GM12864 (cell line): ENCODE results near the gene TRMT112.
"Not testable (repeated sequence)": the region's sequence is repeated elsewhere in the genome, so short reads cannot be mapped to it uniquely, and the experiment has no call there.

Experiments used
- DNase-seq: peaks from one replicate; pipeline ENCODE4 v3.0.0-alpha.2; 2011; ENCODE audit warnings: low read depth
- H3K4me3 ChIP-seq: 2 replicates; pipeline ENCODE4 v1.5.1; 2011; ENCODE audit warnings: mild to moderate bottlenecking, low read depth, low read length, control low read depth
- TF ChIP-seq, protein P1 (sequence below): IDR thresholded peaks from 2 replicates; pipeline ENCODE4 v1.5.1; 2011; ENCODE audit warnings: low read depth, mild to moderate bottlenecking, moderate library complexity, low read length, control low read depth, inconsistent platforms; ENCODE audit errors: missing control alignments

TRMT112 gene

DNA sequence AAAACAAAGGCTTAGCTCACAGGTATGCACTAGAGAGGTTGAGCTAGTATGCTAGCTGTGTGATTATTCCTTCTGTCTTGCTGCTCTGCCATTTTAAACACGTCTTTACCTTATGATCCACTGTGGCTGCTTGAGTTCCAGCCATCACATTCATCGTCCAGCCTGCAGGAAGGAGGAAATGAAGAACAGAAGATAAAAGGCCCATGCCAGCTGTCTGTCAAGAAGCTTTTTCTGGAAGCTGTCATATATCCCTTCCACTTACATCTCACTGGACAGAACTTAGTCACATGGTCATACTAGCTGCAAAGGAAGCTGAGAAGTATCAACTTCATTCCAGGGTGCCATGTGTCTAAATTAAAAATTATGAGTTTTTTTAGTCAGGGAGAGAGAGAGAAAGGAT, 10.0 kb upstream of the TRMT112 start:
- no peak for DNase-seq
- TF ChIP-seq, protein P1, sequence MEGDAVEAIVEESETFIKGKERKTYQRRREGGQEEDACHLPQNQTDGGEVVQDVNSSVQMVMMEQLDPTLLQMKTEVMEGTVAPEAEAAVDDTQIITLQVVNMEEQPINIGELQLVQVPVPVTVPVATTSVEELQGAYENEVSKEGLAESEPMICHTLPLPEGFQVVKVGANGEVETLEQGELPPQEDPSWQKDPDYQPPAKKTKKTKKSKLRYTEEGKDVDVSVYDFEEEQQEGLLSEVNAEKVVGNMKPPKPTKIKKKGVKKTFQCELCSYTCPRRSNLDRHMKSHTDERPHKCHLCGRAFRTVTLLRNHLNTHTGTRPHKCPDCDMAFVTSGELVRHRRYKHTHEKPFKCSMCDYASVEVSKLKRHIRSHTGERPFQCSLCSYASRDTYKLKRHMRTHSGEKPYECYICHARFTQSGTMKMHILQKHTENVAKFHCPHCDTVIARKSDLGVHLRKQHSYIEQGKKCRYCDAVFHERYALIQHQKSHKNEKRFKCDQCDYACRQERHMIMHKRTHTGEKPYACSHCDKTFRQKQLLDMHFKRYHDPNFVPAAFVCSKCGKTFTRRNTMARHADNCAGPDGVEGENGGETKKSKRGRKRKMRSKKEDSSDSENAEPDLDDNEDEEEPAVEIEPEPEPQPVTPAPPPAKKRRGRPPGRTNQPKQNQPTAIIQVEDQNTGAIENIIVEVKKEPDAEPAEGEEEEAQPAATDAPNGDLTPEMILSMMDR, result no peak
- H3K4me3 ChIP-seq, result no peak overlapping the region

DNA sequence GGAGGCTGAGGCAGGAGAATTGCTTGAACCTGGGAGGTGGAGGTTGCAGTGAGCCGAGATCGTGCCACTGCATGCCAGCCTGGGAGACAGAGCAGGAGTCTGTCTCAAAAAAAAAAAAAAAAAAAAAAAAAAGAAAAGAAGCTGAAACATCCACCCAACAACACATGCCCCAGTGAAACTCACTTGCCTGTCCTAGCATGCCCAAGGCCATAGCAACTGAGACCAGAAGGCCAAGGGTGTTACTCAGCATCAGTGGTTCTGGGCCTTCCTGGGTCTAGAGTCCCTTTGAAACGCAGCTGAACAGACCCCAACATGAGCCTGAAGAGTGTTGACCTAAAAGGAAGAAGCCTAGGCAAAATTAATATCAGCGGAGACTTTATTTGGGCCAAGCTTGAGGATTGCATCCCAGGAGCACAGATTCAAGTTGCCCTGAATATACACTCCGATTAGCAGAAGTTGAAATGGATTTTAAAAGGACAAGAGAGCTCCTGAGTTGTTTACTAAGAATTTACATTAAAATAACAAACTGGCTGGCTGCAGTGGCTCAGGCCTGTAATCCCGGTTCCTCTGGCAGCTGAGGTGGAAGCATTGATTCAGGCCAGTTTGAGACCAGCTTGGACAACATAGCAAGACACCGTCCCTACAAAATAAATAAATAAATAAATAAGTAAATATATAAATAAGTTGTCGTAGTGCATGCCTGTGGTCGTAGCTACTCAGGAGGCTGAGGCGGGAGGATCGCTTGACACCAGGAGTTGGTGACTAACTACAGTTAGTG, 7.5 kb upstream of the TRMT112 start:
- no peak overlapping the region for H3K4me3 ChIP-seq
- TF ChIP-seq, protein P1, result no peak
- DNase-seq, result no peak

DNA sequence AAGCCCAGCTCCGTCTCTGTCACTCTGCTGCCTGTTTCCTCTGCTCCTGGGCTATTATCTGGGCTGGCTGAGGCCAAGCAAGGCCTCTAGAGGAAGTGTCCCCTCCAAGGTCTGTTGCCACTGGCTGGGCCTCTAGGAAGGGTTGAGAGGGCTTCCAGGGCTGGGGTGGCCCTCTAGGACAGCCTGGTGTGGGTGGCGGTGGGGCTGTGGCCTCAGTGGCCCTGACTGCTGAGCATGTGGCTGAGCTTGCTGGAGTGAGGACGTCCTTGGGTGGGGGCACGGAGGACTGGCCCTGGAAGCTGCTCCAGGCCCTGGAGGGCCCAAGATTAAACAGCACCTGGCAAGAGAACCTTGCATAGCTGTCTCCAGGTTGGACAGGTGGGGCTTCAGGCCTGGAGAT, 6.6 kb upstream of the TRMT112 start:
- not testable (repeated sequence) for H3K4me3 ChIP-seq, DNase-seq

DNA sequence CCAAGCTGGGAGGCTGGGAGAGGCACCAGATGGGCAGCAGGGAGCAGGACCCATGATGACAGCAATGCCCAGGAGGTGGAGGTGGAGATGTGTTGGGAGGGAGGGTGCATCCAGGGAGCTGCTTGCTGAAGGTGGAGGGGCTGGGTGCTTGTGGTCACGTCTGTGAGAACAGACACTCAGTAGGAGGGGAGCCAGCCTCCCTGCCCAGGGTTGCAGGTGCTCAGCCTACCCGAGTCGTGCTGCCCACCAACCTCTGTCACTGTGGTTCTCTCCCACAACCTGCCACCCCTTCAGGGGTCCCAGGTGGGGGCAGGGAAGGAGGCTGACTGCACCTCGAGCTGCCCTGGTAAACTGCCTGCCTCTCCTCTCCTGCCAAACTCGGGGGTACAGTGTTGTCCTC, 6.0 kb upstream of the TRMT112 start:
- H3K4me3 ChIP-seq, result no peak overlapping the region
- TF ChIP-seq, protein P1, result no peak
- DNase-seq, result no peak

DNA sequence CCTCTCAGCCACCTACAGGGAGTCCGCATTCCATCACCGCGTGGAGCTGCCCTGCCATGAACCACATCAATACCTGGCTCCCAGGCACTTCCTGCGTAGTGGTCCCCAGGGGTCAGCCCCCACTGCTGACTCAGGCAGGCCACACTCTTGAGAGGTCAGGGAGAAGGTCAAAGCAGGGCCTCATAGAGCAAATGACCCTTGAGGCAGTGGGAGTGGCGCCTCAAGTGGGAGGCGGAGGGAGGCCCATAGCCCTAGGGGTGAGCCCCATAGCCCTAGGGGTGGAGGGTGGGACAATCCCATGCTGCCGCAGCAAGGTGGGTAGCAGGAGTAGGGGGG, 5.5 kb upstream of the TRMT112 start:
- H3K4me3 ChIP-seq, result no peak overlapping the region
- DNase-seq, result no peak
- TF ChIP-seq, protein P1, result no peak

DNA sequence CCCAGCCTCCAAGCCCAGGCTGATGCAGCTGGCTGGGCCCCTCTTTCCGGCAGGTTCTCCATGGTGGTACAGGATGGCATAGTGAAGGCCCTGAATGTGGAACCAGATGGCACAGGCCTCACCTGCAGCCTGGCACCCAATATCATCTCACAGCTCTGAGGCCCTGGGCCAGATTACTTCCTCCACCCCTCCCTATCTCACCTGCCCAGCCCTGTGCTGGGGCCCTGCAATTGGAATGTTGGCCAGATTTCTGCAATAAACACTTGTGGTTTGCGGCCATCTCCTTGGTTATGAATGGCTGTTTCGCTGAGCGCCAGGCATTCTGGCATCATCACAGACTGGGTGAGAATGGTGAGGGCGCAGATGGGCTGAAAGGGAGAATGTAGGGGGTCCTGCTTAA, 4.2 kb upstream of the TRMT112 start:
- no peak overlapping the region for H3K4me3 ChIP-seq
- DNase-seq, result no peak
- TF ChIP-seq, protein P1, result no peak

DNA sequence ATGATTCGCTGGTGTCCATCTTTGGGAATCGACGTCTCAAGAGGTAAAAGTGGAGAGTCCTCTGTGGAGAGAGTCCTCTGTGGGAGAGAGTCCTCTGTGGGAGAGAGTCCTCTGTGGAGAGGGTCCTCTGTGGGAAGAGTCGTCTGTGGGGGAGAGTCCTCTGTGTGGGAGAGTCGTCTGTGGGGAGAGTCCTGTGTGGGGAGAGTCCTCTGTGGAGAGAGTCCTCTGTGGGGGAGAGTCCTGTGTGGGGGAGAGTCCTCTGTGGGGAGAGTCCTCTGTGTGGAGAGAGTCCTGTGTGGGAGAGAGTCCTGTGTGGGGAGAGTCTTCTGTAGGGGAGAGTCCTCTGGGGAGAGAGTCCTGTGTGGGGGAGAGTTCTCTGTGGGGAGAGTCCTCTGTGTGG, 3.7 kb upstream of the TRMT112 start:
- no peak for DNase-seq
- no peak overlapping the region for H3K4me3 ChIP-seq
- TF ChIP-seq, protein P1, result no peak
